Measurements from ENCODE around the gene CALHM2.
A peak's percentile ranks its signal among the peaks of the same experiment; 100 is the strongest.

The CALHM2 gene

DNA sequence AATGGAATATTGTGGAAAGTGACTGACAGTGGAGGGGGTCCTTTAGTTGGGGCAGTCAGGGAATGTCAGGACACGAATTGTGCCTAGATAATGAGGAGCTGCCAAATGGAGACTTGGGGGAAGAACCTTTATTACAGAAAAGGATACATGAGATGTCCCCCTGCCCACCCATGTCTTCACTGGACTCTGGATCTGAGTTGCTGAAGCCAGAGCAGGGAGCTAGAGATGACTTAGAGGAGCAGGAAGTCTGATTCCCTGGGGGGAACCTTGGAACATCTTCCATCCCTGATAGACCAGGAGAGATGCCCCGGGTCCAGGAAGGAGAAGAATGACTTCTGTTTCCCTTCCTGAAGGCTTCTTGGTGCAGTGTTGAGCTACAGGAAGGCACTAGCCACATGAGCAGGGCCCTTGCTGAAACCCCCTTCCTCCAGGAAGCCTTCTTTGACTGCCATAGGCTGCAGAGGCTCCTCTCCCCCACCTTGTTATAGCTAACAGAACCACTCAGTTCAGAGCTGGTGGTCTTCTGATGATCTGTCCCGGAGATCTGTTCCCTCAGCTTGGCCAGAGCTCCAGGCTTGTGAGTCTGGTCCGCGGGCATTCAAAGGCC is 40.6 kb upstream of the CALHM2 start:
- DNase-seq (no peak), ATAC-seq (ENCODE audit: insufficient read depth, low read depth) (no peak)
- no peak overlapping the region for H3K27ac ChIP-seq (ENCODE audit: low read length)
- no peaks in the 10 kb centered on the region for H3K4me1 ChIP-seq (ENCODE audit: insufficient read depth, low read length)
- H3K4me2 ChIP-seq (ENCODE audit: insufficient read depth, low read length): no peak overlapping the region
- H3K9me3 ChIP-seq (ENCODE audit: insufficient read depth, low read length, severe bottlenecking): no peaks in the 10 kb centered on the region
- no peaks in the 10 kb centered on the region for H4K20me1 ChIP-seq (ENCODE audit: insufficient read depth, low read length)
- no peak overlapping the region for H2AFZ ChIP-seq (ENCODE audit: low read depth, low read length)
- no peaks in the 10 kb centered on the region for H3K36me3 ChIP-seq (ENCODE audit: insufficient read depth, low read length)
- no peak overlapping the region for H3K9ac ChIP-seq (ENCODE audit: low read depth, low read length)
- no peaks in the 10 kb centered on the region for H3K79me2 ChIP-seq (ENCODE audit: insufficient read depth, low read length)
- no peak overlapping the region for H3K4me3 ChIP-seq (ENCODE audit: low read depth in 1 of 2, low read length in 2 of 2)
- peaks cover 15% of the 10 kb centered on the region for H3K27me3 ChIP-seq (ENCODE audit: insufficient read depth, low read length, poor library complexity)
- TF ChIP-seq, protein P1, sequence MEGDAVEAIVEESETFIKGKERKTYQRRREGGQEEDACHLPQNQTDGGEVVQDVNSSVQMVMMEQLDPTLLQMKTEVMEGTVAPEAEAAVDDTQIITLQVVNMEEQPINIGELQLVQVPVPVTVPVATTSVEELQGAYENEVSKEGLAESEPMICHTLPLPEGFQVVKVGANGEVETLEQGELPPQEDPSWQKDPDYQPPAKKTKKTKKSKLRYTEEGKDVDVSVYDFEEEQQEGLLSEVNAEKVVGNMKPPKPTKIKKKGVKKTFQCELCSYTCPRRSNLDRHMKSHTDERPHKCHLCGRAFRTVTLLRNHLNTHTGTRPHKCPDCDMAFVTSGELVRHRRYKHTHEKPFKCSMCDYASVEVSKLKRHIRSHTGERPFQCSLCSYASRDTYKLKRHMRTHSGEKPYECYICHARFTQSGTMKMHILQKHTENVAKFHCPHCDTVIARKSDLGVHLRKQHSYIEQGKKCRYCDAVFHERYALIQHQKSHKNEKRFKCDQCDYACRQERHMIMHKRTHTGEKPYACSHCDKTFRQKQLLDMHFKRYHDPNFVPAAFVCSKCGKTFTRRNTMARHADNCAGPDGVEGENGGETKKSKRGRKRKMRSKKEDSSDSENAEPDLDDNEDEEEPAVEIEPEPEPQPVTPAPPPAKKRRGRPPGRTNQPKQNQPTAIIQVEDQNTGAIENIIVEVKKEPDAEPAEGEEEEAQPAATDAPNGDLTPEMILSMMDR (IDR thresholded peaks at IDR 0.05; ENCODE audit: borderline replicate concordance, extremely low read depth, low read length, poor library complexity, severe bottlenecking): no peak
- TF ChIP-seq EZH2 (IDR thresholded peaks at IDR 0.05; ENCODE audit: borderline replicate concordance, low read depth, low read length, severe bottlenecking): no peak

GRCh38 chr10:103491729-103492364 is 39.7 kb upstream of the CALHM2 start:
- H3K4me1 ChIP-seq (ENCODE audit: insufficient read depth, low read length): no peaks in the 10 kb centered on the region
- H3K4me3 ChIP-seq (ENCODE audit: low read depth in 1 of 2, low read length in 2 of 2): no peak overlapping the region
- ATAC-seq (ENCODE audit: insufficient read depth, low read depth) (no peak), DNase-seq (no peak)
- H3K4me2 ChIP-seq (ENCODE audit: insufficient read depth, low read length): no peak overlapping the region
- no peaks in the 10 kb centered on the region for H3K9me3 ChIP-seq (ENCODE audit: insufficient read depth, low read length, severe bottlenecking)
- H3K27ac ChIP-seq (ENCODE audit: low read length): no peak overlapping the region
- TF ChIP-seq EZH2 (IDR thresholded peaks at IDR 0.05; ENCODE audit: borderline replicate concordance, low read depth, low read length, severe bottlenecking): no peak
- TF ChIP-seq, protein P1 (IDR thresholded peaks at IDR 0.05; ENCODE audit: borderline replicate concordance, extremely low read depth, low read length, poor library complexity, severe bottlenecking): no peak
- no peaks in the 10 kb centered on the region for H3K79me2 ChIP-seq (ENCODE audit: insufficient read depth, low read length)
- no peak overlapping the region for H2AFZ ChIP-seq (ENCODE audit: low read depth, low read length)
- no peaks in the 10 kb centered on the region for H3K36me3 ChIP-seq (ENCODE audit: insufficient read depth, low read length)
- peaks cover 8% of the 10 kb centered on the region for H3K27me3 ChIP-seq (ENCODE audit: insufficient read depth, low read length, poor library complexity)
- no peak overlapping the region for H3K9ac ChIP-seq (ENCODE audit: low read depth, low read length)
- no peaks in the 10 kb centered on the region for H4K20me1 ChIP-seq (ENCODE audit: insufficient read depth, low read length)

DNA sequence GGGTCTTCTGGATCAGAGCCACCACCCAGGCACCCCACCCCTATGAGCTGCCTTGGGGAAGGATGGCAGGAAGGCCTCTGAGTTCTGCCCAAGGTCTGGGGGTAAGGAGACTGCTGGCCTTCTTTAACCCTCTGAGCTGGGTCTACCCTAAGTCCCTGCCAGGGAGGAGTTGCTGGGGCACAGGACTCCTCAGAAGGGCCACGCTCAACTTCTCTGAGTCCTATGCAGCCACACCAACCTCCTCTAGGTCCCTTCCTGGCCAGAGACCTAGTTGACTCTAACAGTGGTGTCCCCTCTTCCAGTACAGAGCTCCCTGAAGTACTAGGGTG is 38.8 kb upstream of the CALHM2 start:
- TF ChIP-seq EZH2 (IDR thresholded peaks at IDR 0.05; ENCODE audit: borderline replicate concordance, low read depth, low read length, severe bottlenecking): no peak
- TF ChIP-seq, protein P1 (IDR thresholded peaks at IDR 0.05; ENCODE audit: borderline replicate concordance, extremely low read depth, low read length, poor library complexity, severe bottlenecking): no peak
- DNase-seq (no peak), ATAC-seq (ENCODE audit: insufficient read depth, low read depth) (peak; percentile 22; the same call in 1 of the 3 replicates)
- H3K9ac ChIP-seq (ENCODE audit: low read depth, low read length): no peak overlapping the region
- H3K27me3 ChIP-seq (ENCODE audit: insufficient read depth, low read length, poor library complexity): peaks cover 4% of the 10 kb centered on the region
- H3K9me3 ChIP-seq (ENCODE audit: insufficient read depth, low read length, severe bottlenecking): no peaks in the 10 kb centered on the region
- H3K4me2 ChIP-seq (ENCODE audit: insufficient read depth, low read length): no peak overlapping the region
- no peaks in the 10 kb centered on the region for H3K79me2 ChIP-seq (ENCODE audit: insufficient read depth, low read length)
- no peaks in the 10 kb centered on the region for H3K36me3 ChIP-seq (ENCODE audit: insufficient read depth, low read length)
- no peaks in the 10 kb centered on the region for H3K4me1 ChIP-seq (ENCODE audit: insufficient read depth, low read length)
- no peak overlapping the region for H3K4me3 ChIP-seq (ENCODE audit: low read depth in 1 of 2, low read length in 2 of 2)
- H3K27ac ChIP-seq (ENCODE audit: low read length): no peak overlapping the region
- H4K20me1 ChIP-seq (ENCODE audit: insufficient read depth, low read length): no peaks in the 10 kb centered on the region
- no peak overlapping the region for H2AFZ ChIP-seq (ENCODE audit: low read depth, low read length)
